WTC11 (cell line): ENCODE results near the gene F2RL2. TPM values are rescaled to one million over a fixed set of nuclear protein-coding genes. Genes with fewer than 3 reads are reported as not detected.

Experiments
- ATAC-seq: fragments of 200-7000 bp; cut with Tn5 transposase; 2 replicates; pipeline ENCODE4 v1.10.0; 2021; ENCODE audit warnings: mild to moderate bottlenecking, moderate library complexity
- CTCF ChIA-PET: fragments of 300-600 bp; sonication (Branson Sonifier 250); formaldehyde crosslinking; loops from one replicate; lab custom pipeline; 2021; ENCODE audit warnings: antibody characterized with exemption; lab: Charles Lee
- POLR2A ChIA-PET: fragments of 350-600 bp; sonication (Branson Sonifier 250); formaldehyde crosslinking; loops from one replicate; lab custom pipeline; 2021; ENCODE audit warnings: antibody characterized with exemption; lab: Charles Lee
- DNase-seq: peaks from one replicate; pipeline ENCODE4 v3.0.0; 2021; ENCODE audit warnings: low spot score
- H3K27ac Mint-ChIP-seq: 2 replicates; pipeline ENCODE4 v1.8.0; 2021; ENCODE audit warnings: mixed read lengths
- H3K27me3 Mint-ChIP-seq: 2 replicates; pipeline ENCODE4 v1.8.0; 2021; ENCODE audit warnings: low read depth, mild to moderate bottlenecking, moderate library complexity, mixed read lengths
- H3K36me3 Mint-ChIP-seq: 2 replicates; pipeline ENCODE4 v1.8.0; 2021; ENCODE audit warnings: mixed read lengths
- H3K4me1 Mint-ChIP-seq: 2 replicates; pipeline ENCODE4 v1.8.0; 2022; ENCODE audit warnings: mixed read lengths
- H3K4me3 Mint-ChIP-seq: 2 replicates; pipeline ENCODE4 v1.8.0; 2021; ENCODE audit warnings: mild to moderate bottlenecking, moderate library complexity, mixed read lengths
- H3K9me3 Mint-ChIP-seq: 2 replicates; pipeline ENCODE4 v1.8.0; 2021; ENCODE audit warnings: mixed read lengths
- E2F5 ChIP-seq: sonication (generic); formaldehyde crosslinking; IDR thresholded peaks from 2 replicates; pipeline ENCODE4 v1.8.1; 2022; ENCODE audit warnings: mild to moderate bottlenecking, moderate library complexity, missing genetic modification reagents
- EMX1 ChIP-seq: fragments of 250-450 bp; sonication (Bioruptor Pico); IDR thresholded peaks from 2 replicates; pipeline ENCODE4 v1.8.0; 2021; ENCODE audit warnings: mild to moderate bottlenecking
- FOXK1 ChIP-seq: sonication (generic); formaldehyde crosslinking; IDR thresholded peaks from 2 replicates; pipeline ENCODE4 v1.8.0; 2022; ENCODE audit warnings: mild to moderate bottlenecking, moderate library complexity, missing genetic modification reagents
- MYBL2 ChIP-seq: sonication (generic); formaldehyde crosslinking; IDR thresholded peaks from 2 replicates; pipeline ENCODE4 v1.8.1; 2023; ENCODE audit warnings: mild to moderate bottlenecking, moderate library complexity, missing genetic modification reagents
- NFATC4 ChIP-seq: fragments of 250-450 bp; sonication (Bioruptor Pico); IDR thresholded peaks from 2 replicates; pipeline ENCODE4 v1.9.0; 2021; ENCODE audit warnings: mild to moderate bottlenecking
- NR1H2 ChIP-seq: sonication (generic); formaldehyde crosslinking; IDR thresholded peaks from 2 replicates; pipeline ENCODE4 v1.9.0; 2021; ENCODE audit warnings: mild to moderate bottlenecking, moderate library complexity, missing genetic modification reagents
- NR2C2 ChIP-seq: sonication (generic); formaldehyde crosslinking; IDR thresholded peaks from 2 replicates; pipeline ENCODE4 v1.8.0; 2022; ENCODE audit warnings: mild to moderate bottlenecking, missing genetic modification reagents
- PREB ChIP-seq: sonication (generic); formaldehyde crosslinking; IDR thresholded peaks from 2 replicates; pipeline ENCODE4 v1.8.1; 2022; ENCODE audit warnings: mild to moderate bottlenecking, missing genetic modification reagents, moderate library complexity, borderline replicate concordance
- SMAD3 ChIP-seq: sonication (generic); formaldehyde crosslinking; IDR thresholded peaks from 2 replicates; pipeline ENCODE4 v1.8.0; 2022; ENCODE audit warnings: missing genetic modification reagents, mild to moderate bottlenecking, borderline replicate concordance
- SP1 ChIP-seq: sonication (generic); formaldehyde crosslinking; conservative IDR thresholded peaks from 2 replicates; pipeline ENCODE4 v1.8.1; 2022; ENCODE audit warnings: missing genetic modification reagents
- USF1 ChIP-seq: sonication (generic); formaldehyde crosslinking; IDR thresholded peaks from 2 replicates; pipeline ENCODE4 v1.8.0; 2022; ENCODE audit warnings: mild to moderate bottlenecking, missing genetic modification reagents
- ZNF138 ChIP-seq: sonication (generic); formaldehyde crosslinking; conservative IDR thresholded peaks from 2 replicates; pipeline ENCODE4 v1.8.1; 2022; ENCODE audit warnings: mild to moderate bottlenecking, moderate library complexity, missing genetic modification reagents
- ZNF263 ChIP-seq: sonication (generic); formaldehyde crosslinking; IDR thresholded peaks from 2 replicates; pipeline ENCODE4 v1.8.1; 2022; ENCODE audit warnings: low read depth, mild to moderate bottlenecking, moderate library complexity, missing genetic modification reagents
- ZNF532 ChIP-seq: fragments of 250-450 bp; sonication (Bioruptor Pico); IDR thresholded peaks from 2 replicates; pipeline ENCODE4 v1.9.0; 2021; ENCODE audit warnings: mild to moderate bottlenecking, borderline replicate concordance
- total RNA-seq: library from RNA; stranded (reverse); gene quantifications from 3 replicates; pipeline ENCODE4 v1.2.3, GENCODE V29; 2021
- TF ChIP-seq, protein P1 (sequence below): fragments of 200-600 bp; IDR thresholded peaks from 2 replicates; pipeline ENCODE4 v1.8.0; 2022; ENCODE audit warnings: antibody characterized with exemption
- TF ChIP-seq, protein P2 (sequence below): sonication (generic); formaldehyde crosslinking; IDR thresholded peaks from 2 replicates; pipeline ENCODE4 v1.8.0; 2022; ENCODE audit warnings: mild to moderate bottlenecking, missing genetic modification reagents

Gene F2RL2
- total RNA-seq, 1 experiment from 2014 or later, result not detected

GRCh38 chr5:76591366-76591765 is 31.8 kb downstream of the F2RL2 start:
- DNase-seq (no peak), ATAC-seq (no peak)
- Mint-ChIP-seq H3K36me3 (peaks cover 25% of the 10 kb centered on the region), H3K27ac (no peak overlapping the region), H3K27me3 (no peaks in the 10 kb centered on the region), H3K4me3 (no peak overlapping the region), H3K4me1 (peaks cover 12% of the 10 kb centered on the region), H3K9me3 (no peaks in the 10 kb centered on the region)
- no peak for TF ChIP-seq SP1 (CRISPR knock-in tag)
- no peak for TF ChIP-seq E2F5 (CRISPR knock-in tag)
- POLR2A ChIA-PET, result no interaction called here
- CTCF ChIA-PET, result interaction anchor here (1.2 kb wide), 1 partner anchor 10 kb away, joined by 6 read pairs; no protein-coding TSS in a partner anchor

GRCh38 chr5:76590027-76590426 is 33.2 kb downstream of the F2RL2 start:
- H3K9me3 Mint-ChIP-seq, result no peaks in the 10 kb centered on the region
- ATAC-seq, result no peak

DNA sequence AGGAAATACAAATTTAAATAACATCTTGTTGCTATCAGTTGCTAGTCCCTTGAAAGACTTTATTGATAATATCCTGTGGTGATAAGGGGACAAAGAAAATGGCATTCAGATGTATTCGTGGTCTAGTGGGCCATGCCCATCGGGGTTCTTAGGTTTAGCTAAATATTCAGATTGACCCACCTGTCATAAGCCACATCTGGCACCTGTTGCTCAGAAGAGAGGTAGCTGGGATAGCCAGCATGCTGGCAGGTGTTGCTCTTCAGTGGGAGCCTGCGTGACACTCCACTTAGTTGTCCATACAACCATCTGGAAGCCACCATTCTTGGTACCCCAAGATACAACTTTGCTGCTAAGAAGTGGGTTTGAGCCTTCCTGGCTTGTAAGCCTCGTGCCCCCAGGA is 36.7 kb downstream of the F2RL2 start:
- CTCF ChIA-PET, result no interaction called here
- H3K36me3 Mint-ChIP-seq, result peaks cover 12% of the 10 kb centered on the region
- no peaks in the 10 kb centered on the region for H3K9me3 Mint-ChIP-seq
- ATAC-seq, result no peak
- TF ChIP-seq MYBL2 (no peak), PREB (CRISPR knock-in tag) (no peak), FOXK1 (CRISPR knock-in tag) (no peak), ZNF532 (no peak), NFATC4 (CRISPR knock-in tag) (no peak), SMAD3 (CRISPR knock-in tag) (no peak), NR2C2 (CRISPR knock-in tag) (no peak), EMX1 (CRISPR knock-in tag) (no peak)
- TF ChIP-seq, protein P1, sequence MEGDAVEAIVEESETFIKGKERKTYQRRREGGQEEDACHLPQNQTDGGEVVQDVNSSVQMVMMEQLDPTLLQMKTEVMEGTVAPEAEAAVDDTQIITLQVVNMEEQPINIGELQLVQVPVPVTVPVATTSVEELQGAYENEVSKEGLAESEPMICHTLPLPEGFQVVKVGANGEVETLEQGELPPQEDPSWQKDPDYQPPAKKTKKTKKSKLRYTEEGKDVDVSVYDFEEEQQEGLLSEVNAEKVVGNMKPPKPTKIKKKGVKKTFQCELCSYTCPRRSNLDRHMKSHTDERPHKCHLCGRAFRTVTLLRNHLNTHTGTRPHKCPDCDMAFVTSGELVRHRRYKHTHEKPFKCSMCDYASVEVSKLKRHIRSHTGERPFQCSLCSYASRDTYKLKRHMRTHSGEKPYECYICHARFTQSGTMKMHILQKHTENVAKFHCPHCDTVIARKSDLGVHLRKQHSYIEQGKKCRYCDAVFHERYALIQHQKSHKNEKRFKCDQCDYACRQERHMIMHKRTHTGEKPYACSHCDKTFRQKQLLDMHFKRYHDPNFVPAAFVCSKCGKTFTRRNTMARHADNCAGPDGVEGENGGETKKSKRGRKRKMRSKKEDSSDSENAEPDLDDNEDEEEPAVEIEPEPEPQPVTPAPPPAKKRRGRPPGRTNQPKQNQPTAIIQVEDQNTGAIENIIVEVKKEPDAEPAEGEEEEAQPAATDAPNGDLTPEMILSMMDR, result no peak
- TF ChIP-seq, all 79 proteins: peak for 0
- no peaks in the 10 kb centered on the region for H3K27me3 Mint-ChIP-seq
- H3K4me1 Mint-ChIP-seq, result peaks cover 36% of the 10 kb centered on the region
- H3K4me3 Mint-ChIP-seq, result no peak overlapping the region
- H3K27ac Mint-ChIP-seq, result no peak overlapping the region
- POLR2A ChIA-PET, result no interaction called here
- DNase-seq, result no peak

More at GRCh38 chr5:76590027-76590426, 33.2 kb downstream of the F2RL2 start:
- peaks cover 17% of the 10 kb centered on the region for H3K4me1 Mint-ChIP-seq
- ChIA-PET CTCF (no interaction called here), POLR2A (no interaction called here)
- TF ChIP-seq NR1H2 (CRISPR knock-in tag), result no peak
- TF ChIP-seq ZNF263, result no peak
- no peak for TF ChIP-seq ZNF138 (CRISPR knock-in tag)
- TF ChIP-seq, protein P2, sequence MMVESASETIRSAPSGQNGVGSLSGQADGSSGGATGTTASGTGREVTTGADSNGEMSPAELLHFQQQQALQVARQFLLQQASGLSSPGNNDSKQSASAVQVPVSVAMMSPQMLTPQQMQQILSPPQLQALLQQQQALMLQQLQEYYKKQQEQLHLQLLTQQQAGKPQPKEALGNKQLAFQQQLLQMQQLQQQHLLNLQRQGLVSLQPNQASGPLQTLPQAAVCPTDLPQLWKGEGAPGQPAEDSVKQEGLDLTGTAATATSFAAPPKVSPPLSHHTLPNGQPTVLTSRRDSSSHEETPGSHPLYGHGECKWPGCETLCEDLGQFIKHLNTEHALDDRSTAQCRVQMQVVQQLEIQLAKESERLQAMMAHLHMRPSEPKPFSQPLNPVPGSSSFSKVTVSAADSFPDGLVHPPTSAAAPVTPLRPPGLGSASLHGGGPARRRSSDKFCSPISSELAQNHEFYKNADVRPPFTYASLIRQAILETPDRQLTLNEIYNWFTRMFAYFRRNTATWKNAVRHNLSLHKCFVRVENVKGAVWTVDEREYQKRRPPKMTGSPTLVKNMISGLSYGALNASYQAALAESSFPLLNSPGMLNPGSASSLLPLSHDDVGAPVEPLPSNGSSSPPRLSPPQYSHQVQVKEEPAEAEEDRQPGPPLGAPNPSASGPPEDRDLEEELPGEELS (CRISPR knock-in tag), result no peak
- TF ChIP-seq USF1 (CRISPR knock-in tag), result no peak
- TF ChIP-seq, protein P1, result no peak
- no peak for TF ChIP-seq FOXK1 (CRISPR knock-in tag)
- no peak for DNase-seq
- H3K4me3 Mint-ChIP-seq, result no peak overlapping the region
- no peaks in the 10 kb centered on the region for H3K27me3 Mint-ChIP-seq
- peaks cover 23% of the 10 kb centered on the region for H3K36me3 Mint-ChIP-seq
- no peak overlapping the region for H3K27ac Mint-ChIP-seq
